A204.1 (cell line): ENCODE data around the gene NDUFA13.

ENCODE experiments used
- FAIRE-seq: peaks from 2 replicates; lab custom pipeline; 2012; peaks lifted over from hg19 to GRCh38; lab: Jason Lieb, UNC

Gene NDUFA13

GRCh38 chr19:19533841-19534240 lies 17.8 kb downstream of the NDUFA13 start:
- no peak for FAIRE-seq

GRCh38 chr19:19534556-19535265 lies 18.7 kb downstream of the NDUFA13 start:
- no peak for FAIRE-seq

GRCh38 chr19:19535311-19536191 lies 19.5 kb downstream of the NDUFA13 start:
- FAIRE-seq = no peak

GRCh38 chr19:19537075-19538048 lies 21.3 kb downstream of the NDUFA13 start:
- FAIRE-seq = no peak

GRCh38 chr19:19538061-19538784 lies 22.2 kb downstream of the NDUFA13 start, which contains the start of gene CILP2:
TSS of gene CILP2 (plus strand) at chr19:19538265. CDS start at chr19:19538350, 85 bp downstream.
- no peak for FAIRE-seq

- no peak for FAIRE-seq
These were observed 22.8 kb downstream of the NDUFA13 start for GRCh38 chr19:19538785-19539166.

GRCh38 chr19:19539698-19540063 lies 23.7 kb downstream of the NDUFA13 start:
- FAIRE-seq = no peak

- no peak for FAIRE-seq
These were observed 24.2 kb downstream of the NDUFA13 start for GRCh38 chr19:19540064-19540714.

GRCh38 chr19:19540715-19541515 lies 24.9 kb downstream of the NDUFA13 start:
- no peak for FAIRE-seq

- FAIRE-seq = no peak
These were observed 25.6 kb downstream of the NDUFA13 start for GRCh38 chr19:19541616-19542015.

- no peak for FAIRE-seq
These were observed 26.5 kb downstream of the NDUFA13 start for GRCh38 chr19:19542507-19542906.

- no peak for FAIRE-seq
These were observed 27.1 kb downstream of the NDUFA13 start for GRCh38 chr19:19543101-19543500.

GRCh38 chr19:19543640-19544039 lies 27.6 kb downstream of the NDUFA13 start:
- FAIRE-seq = no peak

GRCh38 chr19:19544257-19544953 lies 28.4 kb downstream of the NDUFA13 start:
- FAIRE-seq = no peak

GRCh38 chr19:19544954-19545591 lies 29.0 kb downstream of the NDUFA13 start:
- no peak for FAIRE-seq

- no peak for FAIRE-seq
These were observed 29.7 kb downstream of the NDUFA13 start for GRCh38 chr19:19545707-19546106.

GRCh38 chr19:19546751-19547162 lies 30.7 kb downstream of the NDUFA13 start:
- no peak for FAIRE-seq

GRCh38 chr19:19547674-19548336 lies 31.8 kb downstream of the NDUFA13 start:
- FAIRE-seq = no peak
